ENCODE results near the gene GNL1. TPM values are rescaled to one million over a fixed set of nuclear protein-coding genes. Genes with fewer than 3 reads are reported as not detected.

Gene GNL1
- total RNA-seq, 4 donors from 2014 or later, result 13.5 to 34.1 (median 20.7) TPM

GRCh38 chr6:30565772-30566171, 9.5 kb upstream of the GNL1 start:
- DNase-seq, result no peak
- Histone ChIP-seq H3K4me1 (peaks cover 8 to 20% (median 9%) of the 10 kb centered on the region in 4 donors), H3K27ac (no peak overlapping the region), H3K36me3 (peaks cover 0 to 12% (median 4%) of the 10 kb centered on the region in 4 donors), H3K4me3 (no peak overlapping the region), H3K27me3 (no peaks in the 10 kb centered on the region), H3K9me3 (no peaks in the 10 kb centered on the region)
- intact Hi-C loops (cut with DNase I; ENCODE audit: low total_unique reads) (no loop called here), in situ Hi-C loops (cut with MboI; ENCODE audit: low pct_ligation_motif_present in 1 of 4, low pct_unique_long_range_greater_than_20kb in 1 of 4, low sequenced_read_pairs in 3 of 4) (no loop called here)
- TF ChIP-seq CTCF (IDR thresholded peaks at IDR 0.05), result no peak
- TF ChIP-seq POLR2A (IDR thresholded peaks at IDR 0.05), result no peak
- TF ChIP-seq EP300 (IDR thresholded peaks at IDR 0.05; ENCODE audit: low read depth), result no peak
- no peak for TF ChIP-seq POLR2AphosphoS5 (IDR thresholded peaks at IDR 0.05)

- Histone ChIP-seq H3K9me3 (no peaks in the 10 kb centered on the region), H3K27ac (no peak overlapping the region), H3K27me3 (no peaks in the 10 kb centered on the region), H3K4me1 (peaks cover 0 to 7% (median 0%) of the 10 kb centered on the region in 4 donors), H3K4me3 (no peak overlapping the region), H3K36me3 (peaks cover 0 to 12% (median 4%) of the 10 kb centered on the region in 4 donors)
- 96 to 100% methylated on average over 1 of the region's 1 CpG for WGBS, 2 donors (ENCODE audit: low coverage in 1 of 2)
- DNase-seq, result no peak
- intact Hi-C loops (cut with DNase I; ENCODE audit: low total_unique reads), result no loop called here
- no peak for TF ChIP-seq CTCF (IDR thresholded peaks at IDR 0.05)
- TF ChIP-seq POLR2A (IDR thresholded peaks at IDR 0.05), result no peak
- TF ChIP-seq EP300 (IDR thresholded peaks at IDR 0.05; ENCODE audit: low read depth), result no peak
- TF ChIP-seq POLR2AphosphoS5 (IDR thresholded peaks at IDR 0.05), result no peak
- in situ Hi-C loops (cut with MboI; ENCODE audit: low pct_ligation_motif_present in 1 of 4, low pct_unique_long_range_greater_than_20kb in 1 of 4, low sequenced_read_pairs in 3 of 4), result no loop called here
Observed at GRCh38 chr6:30564114-30564513, 7.8 kb upstream of the GNL1 start.

GRCh38 chr6:30562470-30563425, 6.5 kb upstream of the GNL1 start:
- no peak for TF ChIP-seq EP300 (IDR thresholded peaks at IDR 0.05; ENCODE audit: low read depth)
- TF ChIP-seq POLR2AphosphoS5 (IDR thresholded peaks at IDR 0.05), result no peak
- no peak for TF ChIP-seq CTCF (IDR thresholded peaks at IDR 0.05)
- TF ChIP-seq POLR2A (IDR thresholded peaks at IDR 0.05), result no peak
- Histone ChIP-seq H3K27me3 (no peaks in the 10 kb centered on the region), H3K9me3 (no peaks in the 10 kb centered on the region), H3K36me3 (peaks cover 0 to 12% (median 4%) of the 10 kb centered on the region in 4 donors), H3K4me3 (no peak overlapping the region), H3K27ac (no peak overlapping the region), H3K4me1 (peaks cover 6 to 16% (median 7%) of the 10 kb centered on the region in 4 donors)
- in situ Hi-C loops (cut with MboI; ENCODE audit: low pct_ligation_motif_present in 1 of 4, low pct_unique_long_range_greater_than_20kb in 1 of 4, low sequenced_read_pairs in 3 of 4), result no loop called here
- 92 to 100% methylated on average over 5 to 14 of the region's 14 CpGs for WGBS, 2 donors (ENCODE audit: low coverage in 1 of 2)
- intact Hi-C loops (cut with DNase I; ENCODE audit: low total_unique reads), result no loop called here
- no peak for DNase-seq

- Histone ChIP-seq H3K9me3 (no peaks in the 10 kb centered on the region), H3K27me3 (no peaks in the 10 kb centered on the region), H3K4me1 (peaks cover 9 to 18% (median 9%) of the 10 kb centered on the region in 4 donors), H3K4me3 (no peak overlapping the region), H3K27ac (no peak overlapping the region), H3K36me3 (peaks cover 0 to 12% (median 4%) of the 10 kb centered on the region in 4 donors)
- intact Hi-C loops (cut with DNase I; ENCODE audit: low total_unique reads) (no loop called here), in situ Hi-C loops (cut with MboI; ENCODE audit: low pct_ligation_motif_present in 1 of 4, low pct_unique_long_range_greater_than_20kb in 1 of 4, low sequenced_read_pairs in 3 of 4) (no loop called here)
- DNase-seq, result no peak
- TF ChIP-seq EP300 (IDR thresholded peaks at IDR 0.05; ENCODE audit: low read depth), result no peak
- no peak for TF ChIP-seq CTCF (IDR thresholded peaks at IDR 0.05)
- TF ChIP-seq POLR2A (IDR thresholded peaks at IDR 0.05), result no peak
- no peak for TF ChIP-seq POLR2AphosphoS5 (IDR thresholded peaks at IDR 0.05)
- WGBS, 2 donors (ENCODE audit: low coverage in 1 of 2), result 92 to 94% methylated on average over 3 of the region's 3 CpGs
Observed at GRCh38 chr6:30560930-30561329, 4.6 kb upstream of the GNL1 start.
